H4 (cell line): ENCODE data around the gene MZT2B. TPM values are rescaled to one million over a fixed set of nuclear protein-coding genes. Genes with fewer than 3 reads are reported as not detected.
A peak's percentile ranks its signal among the peaks of the same experiment; 100 is the strongest.
"Not testable (repeated sequence)": the region's sequence is repeated elsewhere in the genome, so short reads cannot be mapped to it uniquely, and the experiment has no call there.

Experiments
- DNase-seq: peaks from one replicate; pipeline ENCODE4 v3.0.0-alpha.2; 2015; ENCODE audit warnings: low spot score
- total RNA-seq: library from RNA; depleted of rRNA; stranded (reverse); fragments of >200 nt; shearing (Covaris generic); gene quantifications from 2 replicates; pipeline ENCODE4 v1.2.3, GENCODE V29; 2014

MZT2B gene
- total RNA-seq, 1 experiment from 2014 or later: 92.1 TPM

DNA sequence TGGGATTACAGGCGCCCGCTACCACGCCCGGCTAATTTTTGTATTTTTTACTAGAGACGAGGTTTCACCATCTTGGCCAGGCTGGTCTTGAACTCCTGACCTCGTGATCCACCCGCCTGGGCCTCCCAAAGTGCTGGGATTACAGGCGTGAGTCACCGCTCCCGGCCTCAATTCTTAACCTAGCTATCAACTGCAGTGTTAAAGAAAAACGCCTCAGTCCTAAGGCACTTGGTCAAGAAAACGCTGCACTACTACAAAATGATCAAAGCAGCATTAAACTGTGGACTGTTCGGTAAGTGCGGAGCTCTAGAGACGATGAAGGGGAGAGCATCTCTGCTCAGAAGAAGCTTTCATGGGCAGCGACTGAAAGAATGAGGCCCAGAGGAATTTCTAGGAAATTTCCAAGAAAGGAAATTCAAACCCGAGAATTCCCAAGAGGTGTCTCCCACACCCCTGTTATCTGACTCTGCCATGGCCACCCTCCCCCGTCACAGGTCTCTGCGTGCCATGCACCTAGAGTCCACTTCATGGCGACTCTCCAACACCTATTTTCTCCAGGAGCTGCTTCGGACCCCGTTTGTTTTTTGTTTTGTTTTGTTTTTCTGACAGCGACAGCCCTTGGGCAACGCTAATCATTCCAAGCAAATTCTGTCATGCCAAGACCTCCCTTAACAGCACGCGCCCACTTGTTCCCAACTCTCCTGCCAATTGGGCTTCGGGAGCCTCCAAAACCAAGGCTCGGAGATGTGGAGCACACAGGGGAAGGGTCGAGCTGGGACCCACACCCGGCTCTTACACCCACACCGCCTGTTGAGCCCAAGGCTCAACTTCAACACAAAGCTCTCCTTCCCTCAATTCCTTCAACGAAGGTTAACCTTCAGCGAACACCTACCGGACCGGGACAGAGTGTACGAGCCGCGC, 1.4 kb upstream of the MZT2B start:
- not testable (repeated sequence) for DNase-seq

DNA sequence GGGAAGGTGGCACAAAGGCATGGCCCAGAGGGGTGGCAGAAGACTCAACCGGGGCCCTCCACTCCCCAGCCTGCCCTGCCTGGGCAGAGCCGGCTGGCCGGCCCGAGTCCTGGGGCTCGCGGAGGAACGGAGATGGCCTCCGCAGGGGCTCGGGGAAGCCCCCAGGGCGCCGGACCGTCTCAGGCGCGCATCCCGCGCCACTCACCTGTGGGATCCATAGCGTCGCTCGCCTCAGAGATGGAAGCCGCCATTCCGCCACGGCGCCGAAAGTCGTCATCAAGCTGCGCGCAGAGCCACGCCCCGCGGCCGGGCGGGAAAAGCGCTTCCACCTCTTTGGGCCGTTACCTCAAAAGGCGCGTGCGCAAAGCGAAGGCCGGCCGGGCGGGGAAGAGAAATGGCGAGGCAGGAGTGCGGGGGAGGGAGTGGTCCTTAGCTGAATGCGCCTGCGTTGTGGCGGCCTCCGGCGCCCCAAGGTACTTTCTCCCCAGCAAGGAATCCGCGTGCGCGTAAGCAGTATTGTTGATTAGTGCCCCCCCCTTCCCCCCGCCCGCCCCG, 660 bp upstream of the MZT2B start, which contains the start of gene SMPD4:
TSS of gene SMPD4 (minus strand) at position 278 of the 555 bp plus-strand sequence. CDS start 5,010 bp downstream, outside the sequence.
- peak; percentile 93 for DNase-seq

- DNase-seq: not testable (repeated sequence)
Observed at GRCh38 chr2:130182826-130183511, 907 bp downstream of the MZT2B start.

DNA sequence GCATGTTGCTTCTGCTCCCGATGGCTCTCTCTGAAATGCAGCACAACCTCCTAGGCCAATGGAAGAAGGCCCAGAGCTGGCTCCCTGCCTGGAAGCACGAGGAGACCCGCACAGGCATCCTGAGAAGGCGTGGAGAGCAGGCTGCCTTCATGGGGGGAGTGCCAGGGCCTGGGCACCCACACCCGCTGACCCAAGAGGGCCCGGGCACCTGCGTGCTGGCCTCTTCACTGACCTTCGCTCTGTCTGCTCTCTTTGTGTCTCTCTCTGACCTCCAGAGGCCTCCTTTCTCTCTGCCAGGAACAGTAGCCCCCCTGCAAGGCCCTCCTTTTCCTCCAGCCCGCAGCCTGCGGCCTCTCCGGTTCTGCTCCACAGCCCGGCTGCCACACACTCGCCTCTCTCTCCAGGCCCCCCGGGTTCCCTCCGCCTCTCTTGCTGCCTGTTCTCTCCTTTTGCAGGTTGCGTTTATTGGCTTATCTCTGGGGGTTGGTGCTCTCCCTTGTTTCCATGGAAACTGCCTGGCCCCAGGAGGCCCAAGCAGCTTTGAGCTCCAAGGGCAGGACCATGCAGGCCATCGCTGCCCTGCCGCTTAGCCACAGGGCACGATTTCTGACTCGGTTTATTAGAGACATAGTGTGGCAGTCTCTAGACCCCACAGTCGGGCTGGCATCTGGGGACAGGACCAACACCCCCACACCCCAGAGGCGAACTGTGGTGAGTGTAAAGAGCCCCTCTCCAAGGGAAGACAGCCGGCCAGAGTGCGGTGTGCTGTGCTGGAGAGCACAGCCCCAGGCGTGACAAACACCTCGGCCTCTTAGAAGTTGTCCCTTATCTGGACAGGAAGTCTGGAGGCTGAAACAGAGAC, 1.7 kb downstream of the MZT2B start:
- DNase-seq: no peak

DNA sequence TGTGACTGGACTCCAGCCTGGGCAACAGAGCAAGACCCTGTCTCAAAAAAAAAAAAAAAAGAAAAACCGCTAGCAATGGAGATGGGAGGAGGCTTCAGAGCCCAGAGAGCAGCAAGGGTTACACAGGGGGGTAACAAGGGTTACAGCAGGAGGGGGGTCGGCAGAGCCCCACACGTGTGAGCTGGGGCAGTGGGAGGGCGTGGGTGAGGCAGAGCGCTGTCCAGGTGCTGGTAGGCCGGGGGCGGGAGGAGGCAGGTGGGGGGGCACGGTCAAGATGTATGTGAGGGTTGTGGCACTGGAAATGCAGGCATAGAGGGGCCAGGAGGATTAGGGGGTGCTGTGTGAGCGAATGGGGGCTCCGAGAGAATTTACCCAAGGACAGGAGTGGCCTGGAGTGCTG, 3.4 kb downstream of the MZT2B start:
- no peak for DNase-seq

- no peak for DNase-seq
Observed at GRCh38 chr2:130185896-130186295, 3.8 kb downstream of the MZT2B start.

GRCh38 chr2:130186391-130186790, 4.3 kb downstream of the MZT2B start:
- DNase-seq: no peak

DNA sequence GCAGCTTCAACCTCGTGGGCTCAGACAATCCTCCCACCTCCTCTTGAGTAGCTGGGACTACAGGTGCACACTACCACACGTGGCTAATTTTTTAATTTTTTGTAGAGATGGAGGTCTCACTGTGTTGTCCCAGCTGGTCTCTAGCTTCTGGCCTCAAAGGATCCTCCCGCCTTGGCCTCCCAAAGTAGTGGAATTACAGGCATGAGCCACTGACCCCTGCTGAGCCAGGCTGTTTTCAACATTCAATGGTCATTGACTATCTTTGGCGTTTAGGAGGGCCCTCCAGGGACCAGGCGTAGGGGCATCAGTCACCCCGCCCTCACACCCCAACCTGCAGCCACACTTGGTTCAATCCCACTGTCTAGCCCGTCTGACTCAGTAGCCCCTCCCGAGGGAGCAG, 5.2 kb downstream of the MZT2B start:
- no peak for DNase-seq

DNA sequence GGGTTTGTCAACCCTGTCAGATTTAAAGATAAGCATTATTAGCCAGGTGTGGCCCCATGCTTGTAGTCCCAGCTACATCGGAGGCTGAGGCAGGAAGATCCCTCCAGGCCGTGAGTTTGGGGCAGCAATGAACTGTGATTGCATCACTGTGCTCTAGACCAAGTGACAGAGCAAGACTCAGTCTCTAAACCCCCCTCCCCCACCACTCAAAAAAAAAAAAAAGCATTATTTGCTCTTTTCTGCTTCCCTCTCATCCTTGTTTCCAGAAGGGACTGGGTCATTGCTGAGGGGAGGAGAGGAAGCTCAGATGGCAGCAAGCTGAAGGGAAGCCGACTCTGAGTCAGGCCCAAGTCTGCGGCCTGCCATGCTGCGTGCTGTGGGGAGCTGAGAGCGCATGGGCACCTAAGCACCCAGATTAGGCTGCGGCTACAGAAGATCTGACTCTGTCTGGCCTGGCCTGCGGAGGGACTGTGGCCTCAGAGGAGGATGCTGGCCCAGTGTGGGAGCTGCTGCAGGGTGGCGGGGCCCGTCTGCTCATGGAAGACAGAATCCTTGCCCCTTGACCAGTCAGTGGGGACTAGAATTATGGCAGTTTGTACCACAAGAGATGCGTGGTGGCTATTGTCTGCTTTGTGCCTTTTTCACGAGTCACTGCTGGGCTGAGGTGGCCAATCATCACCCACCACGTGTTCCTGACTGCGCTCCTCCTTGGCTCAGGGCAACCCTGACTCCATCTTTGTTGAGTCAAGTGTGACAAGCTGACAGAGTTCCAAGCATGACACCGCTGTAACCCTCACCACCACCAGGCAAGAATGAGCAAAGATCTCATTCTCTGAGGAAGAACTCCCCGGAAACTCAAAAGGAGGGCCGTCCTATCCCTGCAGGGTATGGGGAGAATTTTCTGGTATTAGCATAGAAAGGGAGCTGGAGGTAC, 6.1 kb downstream of the MZT2B start:
- not testable (repeated sequence) for DNase-seq

DNA sequence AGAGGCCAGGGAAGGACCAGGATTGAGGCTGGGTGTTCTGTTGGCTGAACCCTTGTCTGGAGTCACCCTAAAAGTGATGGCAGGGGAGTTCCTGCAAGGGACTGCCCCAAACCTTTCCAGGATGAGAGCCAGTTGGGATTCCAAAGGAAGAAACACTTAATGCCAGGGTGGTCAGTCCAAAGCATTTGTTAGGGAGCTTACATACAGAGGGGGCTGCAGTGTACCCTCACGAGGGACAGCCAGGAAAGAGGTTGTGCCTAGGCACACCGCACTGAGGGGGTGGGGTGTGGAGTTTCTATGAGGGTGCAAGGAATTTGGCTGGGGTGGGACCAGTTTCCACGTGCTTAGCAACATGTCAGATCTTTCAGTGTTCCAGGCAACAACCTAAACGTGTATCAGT, 6.9 kb downstream of the MZT2B start:
- DNase-seq: not testable (repeated sequence)

- DNase-seq: no peak
Observed at GRCh38 chr2:130190237-130190636, 8.2 kb downstream of the MZT2B start.

DNA sequence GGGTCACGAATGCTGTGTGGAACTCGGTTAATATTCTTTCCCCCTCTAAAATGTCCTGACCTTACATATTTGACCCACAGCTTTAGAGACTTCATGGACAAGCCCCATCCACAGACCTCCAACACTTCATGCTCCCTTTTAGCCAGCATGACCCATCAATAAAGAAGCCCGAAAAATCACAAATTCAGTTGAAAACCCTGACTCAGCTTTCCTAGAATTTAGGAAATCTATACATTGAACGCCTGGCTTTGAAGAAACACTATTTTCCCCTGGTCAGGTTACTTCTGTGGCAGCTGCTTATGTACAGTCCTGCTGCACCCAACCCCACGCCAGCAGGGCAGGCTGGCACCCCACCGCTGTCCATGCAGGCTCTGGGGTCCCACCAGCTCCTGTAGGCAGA, 9.3 kb downstream of the MZT2B start:
- DNase-seq: not testable (repeated sequence)

DNA sequence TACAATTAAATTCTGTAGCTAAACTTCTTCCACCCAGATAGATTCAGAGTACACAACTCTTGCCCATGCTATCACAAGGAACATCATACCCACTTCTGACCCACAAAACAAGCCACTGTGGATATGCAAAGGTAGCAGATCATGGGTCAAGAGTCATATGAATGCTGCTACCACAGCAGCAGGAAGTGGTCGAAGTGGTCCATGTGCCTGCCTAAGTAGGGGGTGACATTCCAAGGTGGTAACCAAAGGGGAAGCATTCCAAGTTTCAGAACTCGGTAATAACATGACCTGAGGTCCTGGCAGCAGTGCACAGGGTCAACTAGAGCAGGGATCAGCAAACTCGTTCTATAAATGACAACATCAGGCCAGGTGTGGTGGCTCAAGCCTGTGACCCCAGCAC, 10.4 kb downstream of the MZT2B start:
- DNase-seq: not testable (repeated sequence)

GRCh38 chr2:130193824-130194223, 11.8 kb downstream of the MZT2B start:
- not testable (repeated sequence) for DNase-seq

DNA sequence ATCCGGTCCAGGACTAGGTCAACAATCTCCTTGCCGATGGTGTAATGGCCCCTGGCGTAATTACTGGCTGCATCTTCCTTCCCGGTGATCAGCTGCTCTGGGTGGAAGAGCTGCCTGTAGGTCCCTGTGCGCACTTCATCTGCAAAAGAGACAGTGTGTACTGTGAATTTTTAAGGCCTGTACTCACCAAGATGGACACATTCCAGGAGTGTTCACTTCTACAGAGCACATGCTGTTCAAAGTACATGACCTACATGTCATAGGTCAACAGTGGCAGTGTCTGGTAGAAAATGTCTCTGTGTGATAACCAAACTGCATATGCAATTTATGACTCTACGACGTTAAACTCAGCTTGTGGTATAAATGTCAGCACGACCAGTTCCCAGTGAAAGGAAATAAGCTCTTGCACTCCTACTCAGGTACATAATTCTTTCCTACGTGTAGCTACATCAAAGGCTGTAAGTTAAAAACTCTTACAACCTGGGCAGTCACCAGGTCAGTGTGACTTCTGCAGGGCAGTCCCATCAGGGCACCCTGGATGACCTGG, 13.1 kb downstream of the MZT2B start:
- not testable (repeated sequence) for DNase-seq

GRCh38 chr2:130196052-130196451, 14.0 kb downstream of the MZT2B start:
- DNase-seq: not testable (repeated sequence)

- no peak for DNase-seq
Observed at GRCh38 chr2:130198343-130198742, 16.3 kb downstream of the MZT2B start, which contains the start of gene TUBA3E. TSS of gene TUBA3E (minus strand) at chr2:130198439. CDS start at chr2:130198360, 79 bp downstream.

DNA sequence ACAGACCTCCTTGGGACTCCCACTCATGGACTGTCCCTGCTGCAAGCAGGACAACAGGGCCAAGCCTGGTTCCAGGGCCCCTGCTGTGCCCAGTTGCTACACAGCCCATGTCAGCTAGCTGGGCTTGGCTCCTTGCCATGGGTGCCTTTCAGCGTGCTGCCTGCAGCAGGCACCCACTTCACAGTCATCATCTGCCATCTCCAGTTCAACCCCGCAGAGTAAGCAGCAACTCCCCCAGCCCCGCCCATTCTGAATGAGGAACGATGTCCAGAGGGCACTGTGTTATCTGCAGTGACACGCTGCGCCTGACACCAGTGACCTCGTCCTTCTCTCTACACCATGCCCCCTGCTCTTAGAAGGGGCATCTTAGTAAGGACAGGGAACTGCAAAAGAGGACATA, 20.5 kb downstream of the MZT2B start:
- DNase-seq: not testable (repeated sequence)

GRCh38 chr2:130203150-130203549, 21.1 kb downstream of the MZT2B start:
- DNase-seq: not testable (repeated sequence)

GRCh38 chr2:130207051-130207450, 25.0 kb downstream of the MZT2B start:
- not testable (repeated sequence) for DNase-seq
